Trophoblast cell (in vitro differentiated cells and primary cell): ENCODE data around the gene DNPH1.

Experiments
- DNase-seq, 2 donors: peaks; one replicate each; pipeline ENCODE4 v3.0.0-alpha.2; 2016
- H2AFZ ChIP-seq: 2 replicates; pipeline ENCODE4 v1.6.1; 2013; ENCODE audit warnings: low read length, moderate library complexity, mild to moderate bottlenecking; ENCODE audit not compliant: insufficient read depth, poor library complexity
- H2AK5ac ChIP-seq: 2 replicates; pipeline ENCODE4 v1.6.1; 2013; ENCODE audit warnings: mild to moderate bottlenecking, low read length
- H2BK120ac ChIP-seq: 2 replicates; pipeline ENCODE4 v1.6.1; 2013; ENCODE audit warnings: low read length, mild to moderate bottlenecking, moderate library complexity; ENCODE audit not compliant: insufficient read depth, poor library complexity
- H2BK12ac ChIP-seq: 2 replicates; pipeline ENCODE4 v1.6.1; 2013; ENCODE audit warnings: mild to moderate bottlenecking, low read length, moderate library complexity
- H2BK5ac ChIP-seq: 2 replicates; pipeline ENCODE4 v1.6.1; 2013; ENCODE audit warnings: low read length, low read depth, moderate library complexity, mild to moderate bottlenecking; ENCODE audit not compliant: poor library complexity
- H3K14ac ChIP-seq: 2 replicates; pipeline ENCODE4 v1.6.1; 2013; ENCODE audit warnings: mild to moderate bottlenecking, low read length
- H3K18ac ChIP-seq: 2 replicates; pipeline ENCODE4 v1.6.1; 2013; ENCODE audit warnings: mild to moderate bottlenecking, low read length
- H3K23ac ChIP-seq: 2 replicates; pipeline ENCODE4 v1.6.1; 2013; ENCODE audit warnings: low read length
- H3K27ac ChIP-seq: 2 replicates; pipeline ENCODE4 v1.5.1; 2013; ENCODE audit warnings: low read depth, mild to moderate bottlenecking, inconsistent platforms, low read length, moderate library complexity
- H3K27me3 ChIP-seq: 2 replicates; pipeline ENCODE4 v1.6.1; 2013; ENCODE audit warnings: inconsistent platforms, mild to moderate bottlenecking, low read length, moderate library complexity; ENCODE audit not compliant: insufficient read depth
- H3K36me3 ChIP-seq, 2 experiments: 1 replicate in 1 of 2; 2 replicates in 1 of 2; pipeline ENCODE4 v1.6.1; 2013; ENCODE audit warnings: low read length in 2 of 2, mild to moderate bottlenecking in 2 of 2, moderate library complexity in 1 of 2; ENCODE audit not compliant: insufficient read depth in 2 of 2, control insufficient read depth in 1 of 2
- H3K4ac ChIP-seq: 2 replicates; pipeline ENCODE4 v1.6.1; 2013; ENCODE audit warnings: low read depth, mild to moderate bottlenecking, low read length, moderate library complexity
- H3K4me1 ChIP-seq, 2 experiments: 1 replicate in 1 of 2; 2 replicates in 1 of 2; pipeline ENCODE4 v1.6.1; 2013; ENCODE audit warnings: low read length in 2 of 2, mild to moderate bottlenecking in 2 of 2, moderate library complexity in 1 of 2; ENCODE audit not compliant: insufficient read depth in 2 of 2, control insufficient read depth in 1 of 2
- H3K4me2 ChIP-seq: 2 replicates; pipeline ENCODE4 v1.6.1; 2013; ENCODE audit warnings: inconsistent platforms, mild to moderate bottlenecking, low read length, moderate library complexity
- H3K4me3 ChIP-seq: 2 replicates; pipeline ENCODE4 v1.5.1; 2013; ENCODE audit warnings: mild to moderate bottlenecking, low read depth, low read length, inconsistent platforms
- H3K79me1 ChIP-seq: one replicate; pipeline ENCODE4 v1.6.1; 2013; ENCODE audit warnings: low read length
- H3K79me2 ChIP-seq: 2 replicates; pipeline ENCODE4 v1.6.1; 2013; ENCODE audit warnings: low read length, mild to moderate bottlenecking; ENCODE audit not compliant: control insufficient read depth, insufficient read depth, poor library complexity
- H3K9ac ChIP-seq: 2 replicates; pipeline ENCODE4 v1.6.1; 2013; ENCODE audit warnings: mild to moderate bottlenecking, low read length
- H3K9me3 ChIP-seq: 2 replicates; pipeline ENCODE4 v1.6.1; 2013; ENCODE audit warnings: low read depth, mild to moderate bottlenecking, control low read depth, inconsistent platforms, low read length; ENCODE audit not compliant: insufficient read depth
- H4K12ac ChIP-seq: 2 replicates; pipeline ENCODE4 v1.6.1; 2013; ENCODE audit warnings: low read depth, mild to moderate bottlenecking, low read length, moderate library complexity
- H4K8ac ChIP-seq: 2 replicates; pipeline ENCODE4 v1.6.1; 2013; ENCODE audit warnings: low read depth, mild to moderate bottlenecking, low read length, moderate library complexity
- H4K91ac ChIP-seq: one replicate; pipeline ENCODE4 v1.6.1; 2013; ENCODE audit warnings: low read depth, mild to moderate bottlenecking, low read length, moderate library complexity
- WGBS: extraction: QIAGEN DNeasy Blood & Tissue Kit; methylation state at CpG from one replicate; pipeline ENCODE4 v1.1.7; 2013; ENCODE audit warnings: missing lambda C conversion rate; ENCODE audit not compliant: insufficient read length, insufficient coverage; ENCODE audit errors: extremely low coverage; 5-methylcytosine and 5-hydroxymethylcytosine counted together

Gene DNPH1

DNA sequence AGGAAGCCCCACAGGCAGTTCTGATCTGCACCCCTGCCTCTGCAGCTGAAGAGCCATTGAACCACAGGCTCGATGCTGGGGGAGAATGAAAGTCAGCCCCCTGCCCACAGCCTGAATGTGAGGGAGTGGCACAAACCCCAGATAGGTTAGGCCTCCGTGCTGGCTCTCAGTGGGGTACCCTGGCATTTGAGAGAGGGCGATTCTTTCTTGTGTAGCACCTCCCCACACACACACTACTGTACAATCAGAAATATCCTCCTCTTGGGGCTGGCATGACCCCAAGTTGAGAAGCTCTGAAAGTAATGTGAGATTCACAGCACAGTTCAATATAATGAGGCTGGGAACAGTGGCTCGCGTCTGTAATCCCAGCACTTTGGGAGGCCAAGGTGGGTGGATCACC lies 31.9 kb upstream of the DNPH1 start:
- H3K23ac ChIP-seq: no peak overlapping the region

DNA sequence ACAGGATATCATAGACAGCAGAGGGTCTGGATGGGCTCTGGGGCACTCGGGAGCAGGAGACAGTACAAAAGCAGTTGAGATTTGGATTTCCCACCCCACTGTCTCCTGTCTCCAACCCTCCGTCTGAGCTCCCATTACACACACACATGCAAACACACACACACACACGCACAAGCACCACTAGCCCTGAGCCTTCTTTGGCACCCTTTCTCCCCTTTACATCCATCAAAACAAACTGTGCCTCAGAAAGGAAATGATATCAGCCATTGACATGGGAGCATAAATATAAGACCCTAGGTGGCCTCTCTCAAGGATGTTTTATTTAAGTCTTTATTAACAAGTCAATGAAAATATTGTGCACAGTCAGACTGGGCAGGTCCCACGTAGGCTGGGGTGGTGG lies 31.5 kb upstream of the DNPH1 start:
- no CpG with 5 or more reads among the region's 4 CpGs for WGBS

More for the DNA sequence above, 31.9 kb upstream of the DNPH1 start:
- H3K14ac ChIP-seq: no peak overlapping the region
- H4K91ac ChIP-seq: no peak overlapping the region
- H3K18ac ChIP-seq: no peak overlapping the region
- no peaks in the 10 kb centered on the region for H3K79me1 ChIP-seq
- H3K27ac ChIP-seq: no peak overlapping the region
- H3K9me3 ChIP-seq: no peaks in the 10 kb centered on the region
- H3K4ac ChIP-seq: no peak overlapping the region
- DNase-seq: no peak
- H3K36me3 ChIP-seq: no peaks in the 10 kb centered on the region
- no peak overlapping the region for H4K12ac ChIP-seq
- H2BK12ac ChIP-seq: no peak overlapping the region
- no peaks in the 10 kb centered on the region for H3K79me2 ChIP-seq
- H2BK120ac ChIP-seq: no peak overlapping the region
- H3K4me2 ChIP-seq: no peak overlapping the region
- no CpG with 5 or more reads among the region's 5 CpGs for whole genome bisulfite sequencing
- H2BK5ac ChIP-seq: no peak overlapping the region
- no peak overlapping the region for H4K8ac ChIP-seq
- H3K27me3 ChIP-seq: no peaks in the 10 kb centered on the region
- H3K4me3 ChIP-seq: no peak overlapping the region
- no peak overlapping the region for H2AK5ac ChIP-seq
- H3K9ac ChIP-seq: no peak overlapping the region
- no peak overlapping the region for H2AFZ ChIP-seq
- H3K4me1 ChIP-seq: no peaks in the 10 kb centered on the region

DNA sequence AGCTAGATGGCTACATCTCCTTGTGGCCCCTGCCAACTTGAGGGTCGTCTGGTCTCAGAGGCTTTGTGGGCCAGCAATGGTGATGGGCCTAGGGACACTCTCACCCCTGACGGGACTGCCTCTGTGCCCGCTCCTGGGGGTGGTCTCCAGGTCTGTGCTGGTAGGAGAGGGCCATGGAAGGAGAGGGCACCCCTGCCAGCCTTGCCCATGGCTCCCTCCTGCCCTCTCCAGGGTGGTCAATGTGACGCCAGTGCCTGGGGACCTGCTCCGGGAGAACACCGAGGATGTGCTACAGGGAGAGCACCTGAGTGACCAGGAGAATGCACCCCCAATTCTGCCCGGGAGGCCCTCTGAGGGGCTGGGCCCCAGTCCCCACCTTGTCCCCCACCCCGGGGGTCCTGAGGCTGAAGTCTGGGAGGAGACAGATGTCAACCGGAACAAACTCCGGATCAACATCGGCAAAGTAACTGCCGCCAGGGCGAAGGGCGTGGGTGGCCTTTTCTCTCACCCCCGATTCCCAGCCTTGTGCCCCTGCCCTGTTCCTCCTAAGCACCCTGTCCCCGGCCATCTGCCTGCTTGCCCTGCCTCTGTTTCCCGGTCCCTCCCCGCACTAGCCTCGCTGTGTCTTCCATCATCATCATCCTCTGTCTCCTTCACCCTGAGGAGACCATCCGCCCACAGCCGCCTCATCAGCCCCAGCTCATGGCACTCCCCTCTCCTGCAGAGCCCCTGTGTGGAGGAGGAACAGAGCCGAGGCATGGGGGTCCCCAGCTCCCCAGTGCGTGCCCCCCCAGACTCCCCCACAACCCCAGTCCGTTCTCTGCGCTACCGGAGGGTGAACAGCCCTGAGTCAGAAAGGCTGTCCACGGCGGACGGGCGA lies 29.8 kb upstream of the DNPH1 start:
- Histone ChIP-seq H3K27me3 (no peaks in the 10 kb centered on the region), H2BK5ac (no peak overlapping the region), H4K12ac (no peak overlapping the region), H4K91ac (no peak overlapping the region), H4K8ac (no peak overlapping the region), H3K27ac (no peak overlapping the region), H3K9ac (no peak overlapping the region), H3K23ac (no peak overlapping the region), H3K9me3 (no peaks in the 10 kb centered on the region), H2BK12ac (no peak overlapping the region), H2BK120ac (no peak overlapping the region), H3K18ac (no peak overlapping the region), H2AK5ac (no peak overlapping the region), H3K4me1 (no peaks in the 10 kb centered on the region), H3K4me2 (no peak overlapping the region), H3K79me2 (no peaks in the 10 kb centered on the region), H3K4me3 (no peak overlapping the region), H3K4ac (no peak overlapping the region), H3K14ac (no peak overlapping the region), H2AFZ (no peak overlapping the region), H3K79me1 (no peaks in the 10 kb centered on the region), H3K36me3 (no peaks in the 10 kb centered on the region)
- DNase-seq: no peak
- no CpG with 5 or more reads among the region's 30 CpGs for WGBS

More for the DNA sequence above, 31.5 kb upstream of the DNPH1 start:
- no peak overlapping the region for H2BK12ac ChIP-seq
- no peak overlapping the region for H3K18ac ChIP-seq
- no peak overlapping the region for H2AFZ ChIP-seq
- no peaks in the 10 kb centered on the region for H3K27me3 ChIP-seq
- no peak overlapping the region for H4K12ac ChIP-seq
- no peaks in the 10 kb centered on the region for H3K9me3 ChIP-seq
- H3K14ac ChIP-seq: no peak overlapping the region
- H3K4ac ChIP-seq: no peak overlapping the region
- H3K79me1 ChIP-seq: no peaks in the 10 kb centered on the region
- H2AK5ac ChIP-seq: no peak overlapping the region
- no peak overlapping the region for H3K9ac ChIP-seq
- H2BK120ac ChIP-seq: no peak overlapping the region
- H3K4me3 ChIP-seq: no peak overlapping the region
- no peak overlapping the region for H3K4me2 ChIP-seq
- no peaks in the 10 kb centered on the region for H3K4me1 ChIP-seq
- H4K91ac ChIP-seq: no peak overlapping the region
- H3K27ac ChIP-seq: no peak overlapping the region
- no peak overlapping the region for H3K23ac ChIP-seq
- H4K8ac ChIP-seq: no peak overlapping the region
- H2BK5ac ChIP-seq: no peak overlapping the region
- no peak for DNase-seq
- H3K79me2 ChIP-seq: no peaks in the 10 kb centered on the region
- no peaks in the 10 kb centered on the region for H3K36me3 ChIP-seq

- H4K8ac ChIP-seq: no peak overlapping the region
- no peak overlapping the region for H3K27ac ChIP-seq
- H2AK5ac ChIP-seq: no peak overlapping the region
- no peaks in the 10 kb centered on the region for H3K9me3 ChIP-seq
- H3K79me1 ChIP-seq: no peaks in the 10 kb centered on the region
- H2BK120ac ChIP-seq: no peak overlapping the region
- no CpG with 5 or more reads among the region's 4 CpGs for WGBS
- no peak for DNase-seq
- H3K4me1 ChIP-seq: no peaks in the 10 kb centered on the region
- H2AFZ ChIP-seq: no peak overlapping the region
- no peaks in the 10 kb centered on the region for H3K79me2 ChIP-seq
- H3K23ac ChIP-seq: no peak overlapping the region
- no peak overlapping the region for H2BK12ac ChIP-seq
- H3K14ac ChIP-seq: no peak overlapping the region
- H3K36me3 ChIP-seq: no peaks in the 10 kb centered on the region
- no peak overlapping the region for H3K4me3 ChIP-seq
- H4K91ac ChIP-seq: no peak overlapping the region
- H3K27me3 ChIP-seq: no peaks in the 10 kb centered on the region
- no peak overlapping the region for H4K12ac ChIP-seq
- H2BK5ac ChIP-seq: no peak overlapping the region
- H3K4me2 ChIP-seq: no peak overlapping the region
- no peak overlapping the region for H3K18ac ChIP-seq
- no peak overlapping the region for H3K4ac ChIP-seq
- H3K9ac ChIP-seq: no peak overlapping the region
Measured at GRCh38 chr6:43258180-43258579, 28.9 kb upstream of the DNPH1 start.
